ENCODE measurements around the gene SUCO.

- TF ChIP-seq, protein P1, sequence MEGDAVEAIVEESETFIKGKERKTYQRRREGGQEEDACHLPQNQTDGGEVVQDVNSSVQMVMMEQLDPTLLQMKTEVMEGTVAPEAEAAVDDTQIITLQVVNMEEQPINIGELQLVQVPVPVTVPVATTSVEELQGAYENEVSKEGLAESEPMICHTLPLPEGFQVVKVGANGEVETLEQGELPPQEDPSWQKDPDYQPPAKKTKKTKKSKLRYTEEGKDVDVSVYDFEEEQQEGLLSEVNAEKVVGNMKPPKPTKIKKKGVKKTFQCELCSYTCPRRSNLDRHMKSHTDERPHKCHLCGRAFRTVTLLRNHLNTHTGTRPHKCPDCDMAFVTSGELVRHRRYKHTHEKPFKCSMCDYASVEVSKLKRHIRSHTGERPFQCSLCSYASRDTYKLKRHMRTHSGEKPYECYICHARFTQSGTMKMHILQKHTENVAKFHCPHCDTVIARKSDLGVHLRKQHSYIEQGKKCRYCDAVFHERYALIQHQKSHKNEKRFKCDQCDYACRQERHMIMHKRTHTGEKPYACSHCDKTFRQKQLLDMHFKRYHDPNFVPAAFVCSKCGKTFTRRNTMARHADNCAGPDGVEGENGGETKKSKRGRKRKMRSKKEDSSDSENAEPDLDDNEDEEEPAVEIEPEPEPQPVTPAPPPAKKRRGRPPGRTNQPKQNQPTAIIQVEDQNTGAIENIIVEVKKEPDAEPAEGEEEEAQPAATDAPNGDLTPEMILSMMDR (IDR thresholded peaks at IDR 0.05; ENCODE audit: insufficient read depth, low read depth, low read length), result no peak
- no peak for TF ChIP-seq EZH2 (IDR thresholded peaks at IDR 0.05; ENCODE audit: insufficient read depth, low read length)
Measured at GRCh38 chr1:172530000-172530399, 3.0 kb upstream of the SUCO start.

All from astrocyte (in vitro differentiated cells and primary cell).